Endothelial cell (in vitro differentiated cells): ENCODE measurements around the gene SLC35A4. TPM values are rescaled to one million over a fixed set of nuclear protein-coding genes. Genes with fewer than 3 reads are reported as not detected.

Experiments used
- DNase-seq: peaks from one replicate; pipeline ENCODE4 v3.0.0; 2021; ENCODE audit warnings: low spot score
- H3K27ac Mint-ChIP-seq: one replicate; pipeline ENCODE4 v1.8.0; 2021; ENCODE audit warnings: mixed read lengths, inconsistent platforms; ENCODE audit not compliant: unreplicated experiment
- H3K27me3 Mint-ChIP-seq: one replicate; pipeline ENCODE4 v1.8.0; 2021; ENCODE audit warnings: mild to moderate bottlenecking, moderate library complexity, mixed read lengths, inconsistent platforms; ENCODE audit not compliant: unreplicated experiment
- H3K36me3 Mint-ChIP-seq: one replicate; pipeline ENCODE4 v1.8.0; 2021; ENCODE audit warnings: mild to moderate bottlenecking, low read depth, mixed read lengths, inconsistent platforms; ENCODE audit not compliant: unreplicated experiment
- H3K4me1 Mint-ChIP-seq: one replicate; pipeline ENCODE4 v1.8.0; 2021; ENCODE audit warnings: mild to moderate bottlenecking, mixed read lengths, inconsistent platforms; ENCODE audit not compliant: unreplicated experiment
- H3K4me3 Mint-ChIP-seq: one replicate; pipeline ENCODE4 v1.8.0; 2021; ENCODE audit warnings: mild to moderate bottlenecking, mixed read lengths, inconsistent platforms; ENCODE audit not compliant: unreplicated experiment
- H3K9me3 Mint-ChIP-seq: one replicate; pipeline ENCODE4 v1.8.0; 2021; ENCODE audit warnings: mixed read lengths, inconsistent platforms; ENCODE audit not compliant: unreplicated experiment
- total RNA-seq: library from RNA; stranded (reverse); fragmentation: NEBNext Ultra II Directional; extraction: Animal tissue kit (Norgen Biotek cat#: 25700); gene quantifications from one replicate; pipeline ENCODE4 v1.2.1, GENCODE V29; 2021; ENCODE audit not compliant: unreplicated experiment
- TF ChIP-seq, protein P1 (sequence below): fragments of 200-600 bp; sonication (generic); IDR thresholded peaks from one replicate; pipeline ENCODE4 v1.5.0; 2021; ENCODE audit warnings: antibody characterized with exemption; ENCODE audit not compliant: unreplicated experiment

Gene SLC35A4
- total RNA-seq, 1 donor from 2014 or later, result 91.2 TPM

DNA sequence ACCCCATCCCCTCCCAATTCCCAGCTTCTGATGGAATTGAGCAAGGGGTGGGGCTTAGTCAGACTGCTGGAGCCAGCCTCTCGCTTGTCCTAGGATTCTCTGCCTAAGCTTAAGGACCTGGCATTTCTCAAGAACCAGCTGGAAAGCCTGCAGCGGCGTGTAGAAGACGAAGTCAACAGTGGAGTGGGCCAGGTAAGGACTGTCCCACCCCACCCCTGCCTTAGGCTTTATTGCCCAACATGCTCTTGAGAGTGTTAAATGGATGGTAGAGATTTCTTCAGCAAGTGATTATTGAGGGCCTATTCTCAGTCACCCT, 1.1 kb downstream of the SLC35A4 start:
- peaks cover 36% of the 10 kb centered on the region for H3K36me3 Mint-ChIP-seq
- peaks cover 39% of the 10 kb centered on the region for H3K27me3 Mint-ChIP-seq
- H3K4me3 Mint-ChIP-seq, result peak overlapping the region; percentile 99
- DNase-seq, result no peak
- peaks cover 23% of the 10 kb centered on the region for H3K4me1 Mint-ChIP-seq
- no peaks in the 10 kb centered on the region for H3K9me3 Mint-ChIP-seq
- H3K27ac Mint-ChIP-seq, result peak overlapping the region; percentile 3
- TF ChIP-seq, protein P1, sequence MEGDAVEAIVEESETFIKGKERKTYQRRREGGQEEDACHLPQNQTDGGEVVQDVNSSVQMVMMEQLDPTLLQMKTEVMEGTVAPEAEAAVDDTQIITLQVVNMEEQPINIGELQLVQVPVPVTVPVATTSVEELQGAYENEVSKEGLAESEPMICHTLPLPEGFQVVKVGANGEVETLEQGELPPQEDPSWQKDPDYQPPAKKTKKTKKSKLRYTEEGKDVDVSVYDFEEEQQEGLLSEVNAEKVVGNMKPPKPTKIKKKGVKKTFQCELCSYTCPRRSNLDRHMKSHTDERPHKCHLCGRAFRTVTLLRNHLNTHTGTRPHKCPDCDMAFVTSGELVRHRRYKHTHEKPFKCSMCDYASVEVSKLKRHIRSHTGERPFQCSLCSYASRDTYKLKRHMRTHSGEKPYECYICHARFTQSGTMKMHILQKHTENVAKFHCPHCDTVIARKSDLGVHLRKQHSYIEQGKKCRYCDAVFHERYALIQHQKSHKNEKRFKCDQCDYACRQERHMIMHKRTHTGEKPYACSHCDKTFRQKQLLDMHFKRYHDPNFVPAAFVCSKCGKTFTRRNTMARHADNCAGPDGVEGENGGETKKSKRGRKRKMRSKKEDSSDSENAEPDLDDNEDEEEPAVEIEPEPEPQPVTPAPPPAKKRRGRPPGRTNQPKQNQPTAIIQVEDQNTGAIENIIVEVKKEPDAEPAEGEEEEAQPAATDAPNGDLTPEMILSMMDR, result no peak

DNA sequence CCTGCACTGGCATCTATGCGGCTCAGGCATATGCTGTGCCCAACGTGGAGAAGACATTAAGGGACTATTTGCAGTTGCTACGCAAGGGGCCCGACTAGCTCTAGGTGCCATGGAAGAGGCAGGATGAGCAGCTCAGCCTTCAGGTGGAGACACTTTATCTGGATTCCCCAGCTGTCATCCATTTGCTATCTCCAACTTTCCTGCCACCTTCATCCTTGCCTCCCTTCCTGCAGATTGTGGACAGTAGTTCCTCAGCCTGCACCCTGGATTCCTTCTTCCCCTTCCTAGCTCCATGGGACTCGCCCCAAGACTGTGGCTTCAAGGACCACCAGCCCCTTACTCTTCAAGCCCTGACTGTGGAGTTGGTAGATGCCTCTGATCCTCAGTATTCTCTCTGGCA, 2.0 kb downstream of the SLC35A4 start:
- H3K27ac Mint-ChIP-seq, result peak overlapping the region; percentile 42
- peaks cover 38% of the 10 kb centered on the region for H3K36me3 Mint-ChIP-seq
- peaks cover 23% of the 10 kb centered on the region for H3K4me1 Mint-ChIP-seq
- no peak for DNase-seq
- TF ChIP-seq, protein P1, result no peak
- H3K4me3 Mint-ChIP-seq, result peak overlapping the region; percentile 71
- H3K27me3 Mint-ChIP-seq, result peaks cover 36% of the 10 kb centered on the region
- H3K9me3 Mint-ChIP-seq, result no peaks in the 10 kb centered on the region

DNA sequence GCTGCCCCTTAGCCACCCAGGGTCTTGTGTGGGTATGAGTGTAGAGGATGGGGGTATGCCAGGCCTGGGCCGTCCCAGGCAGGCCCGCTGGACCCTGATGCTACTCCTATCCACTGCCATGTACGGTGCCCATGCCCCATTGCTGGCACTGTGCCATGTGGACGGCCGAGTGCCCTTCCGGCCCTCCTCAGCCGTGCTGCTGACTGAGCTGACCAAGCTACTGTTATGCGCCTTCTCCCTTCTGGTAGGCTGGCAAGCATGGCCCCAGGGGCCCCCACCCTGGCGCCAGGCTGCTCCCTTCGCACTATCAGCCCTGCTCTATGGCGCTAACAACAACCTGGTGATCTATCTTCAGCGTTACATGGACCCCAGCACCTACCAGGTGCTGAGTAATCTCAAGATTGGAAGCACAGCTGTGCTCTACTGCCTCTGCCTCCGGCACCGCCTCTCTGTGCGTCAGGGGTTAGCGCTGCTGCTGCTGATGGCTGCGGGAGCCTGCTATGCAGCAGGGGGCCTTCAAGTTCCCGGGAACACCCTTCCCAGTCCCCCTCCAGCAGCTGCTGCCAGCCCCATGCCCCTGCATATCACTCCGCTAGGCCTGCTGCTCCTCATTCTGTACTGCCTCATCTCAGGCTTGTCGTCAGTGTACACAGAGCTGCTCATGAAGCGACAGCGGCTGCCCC, 2.6 kb downstream of the SLC35A4 start:
- H3K36me3 Mint-ChIP-seq, result peaks cover 38% of the 10 kb centered on the region
- no peak for DNase-seq
- no peaks in the 10 kb centered on the region for H3K9me3 Mint-ChIP-seq
- peak overlapping the region; percentile 71 for H3K4me3 Mint-ChIP-seq
- H3K4me1 Mint-ChIP-seq, result peaks cover 23% of the 10 kb centered on the region
- TF ChIP-seq, protein P1, result no peak
- H3K27ac Mint-ChIP-seq, result peak overlapping the region; percentile 42
- peaks cover 38% of the 10 kb centered on the region for H3K27me3 Mint-ChIP-seq

DNA sequence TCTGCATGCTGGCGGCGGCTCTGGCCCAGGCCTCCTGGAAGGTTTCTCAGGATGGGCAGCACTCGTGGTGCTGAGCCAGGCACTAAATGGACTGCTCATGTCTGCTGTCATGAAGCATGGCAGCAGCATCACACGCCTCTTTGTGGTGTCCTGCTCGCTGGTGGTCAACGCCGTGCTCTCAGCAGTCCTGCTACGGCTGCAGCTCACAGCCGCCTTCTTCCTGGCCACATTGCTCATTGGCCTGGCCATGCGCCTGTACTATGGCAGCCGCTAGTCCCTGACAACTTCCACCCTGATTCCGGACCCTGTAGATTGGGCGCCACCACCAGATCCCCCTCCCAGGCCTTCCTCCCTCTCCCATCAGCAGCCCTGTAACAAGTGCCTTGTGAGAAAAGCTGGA, 3.2 kb downstream of the SLC35A4 start:
- TF ChIP-seq, protein P1, result no peak
- no peak overlapping the region for H3K27ac Mint-ChIP-seq
- H3K36me3 Mint-ChIP-seq, result peaks cover 38% of the 10 kb centered on the region
- no peak overlapping the region for H3K4me3 Mint-ChIP-seq
- H3K27me3 Mint-ChIP-seq, result peaks cover 33% of the 10 kb centered on the region
- H3K4me1 Mint-ChIP-seq, result peaks cover 20% of the 10 kb centered on the region
- no peak for DNase-seq
- no peaks in the 10 kb centered on the region for H3K9me3 Mint-ChIP-seq

DNA sequence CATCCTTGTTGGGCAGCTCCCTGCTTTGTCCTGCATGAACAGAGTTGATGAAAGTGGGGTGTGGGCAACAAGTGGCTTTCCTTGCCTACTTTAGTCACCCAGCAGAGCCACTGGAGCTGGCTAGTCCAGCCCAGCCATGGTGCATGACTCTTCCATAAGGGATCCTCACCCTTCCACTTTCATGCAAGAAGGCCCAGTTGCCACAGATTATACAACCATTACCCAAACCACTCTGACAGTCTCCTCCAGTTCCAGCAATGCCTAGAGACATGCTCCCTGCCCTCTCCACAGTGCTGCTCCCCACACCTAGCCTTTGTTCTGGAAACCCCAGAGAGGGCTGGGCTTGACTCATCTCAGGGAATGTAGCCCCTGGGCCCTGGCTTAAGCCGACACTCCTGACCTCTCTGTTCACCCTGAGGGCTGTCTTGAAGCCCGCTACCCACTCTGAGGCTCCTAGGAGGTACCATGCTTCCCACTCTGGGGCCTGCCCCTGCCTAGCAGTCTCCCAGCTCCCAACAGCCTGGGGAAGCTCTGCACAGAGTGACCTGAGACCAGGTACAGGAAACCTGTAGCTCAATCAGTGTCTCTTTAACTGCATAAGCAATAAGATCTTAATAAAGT, 3.9 kb downstream of the SLC35A4 start:
- Mint-ChIP-seq H3K27me3 (peaks cover 28% of the 10 kb centered on the region), H3K4me1 (peaks cover 20% of the 10 kb centered on the region), H3K4me3 (no peak overlapping the region), H3K9me3 (no peaks in the 10 kb centered on the region), H3K36me3 (peaks cover 42% of the 10 kb centered on the region), H3K27ac (no peak overlapping the region)
- TF ChIP-seq, protein P1, result no peak
- DNase-seq, result no peak
